B cell (primary cell): ENCODE results near the gene MBD3L5. TPM values are rescaled to one million over a fixed set of nuclear protein-coding genes. Genes with fewer than 3 reads are reported as not detected.
"Not testable (repeated sequence)": the region's sequence is repeated elsewhere in the genome, so short reads cannot be mapped to it uniquely, and the experiment has no call there.

Experiments
- ATAC-seq: fragments of 200-7000 bp; cut with Tn5 transposase; one replicate; pipeline ENCODE4 v1.10.0; 2021; ENCODE audit warnings: low read depth, mild to moderate bottlenecking, moderate number of reproducible peaks, moderate library complexity
- CTCF ChIA-PET: fragments of 350-600 bp; sonication (Branson Sonifier 250); formaldehyde crosslinking; loops from one replicate; lab custom pipeline; 2021; ENCODE audit warnings: antibody characterized with exemption, inconsistent platforms; lab: Charles Lee
- POLR2A ChIA-PET: fragments of 350-600 bp; sonication (Branson Sonifier 250); formaldehyde crosslinking; loops from one replicate; lab custom pipeline; 2021; ENCODE audit warnings: antibody characterized with exemption; lab: Charles Lee
- DNase-seq: peaks from one replicate; pipeline ENCODE4 v3.0.0; 2013
- H2AFZ ChIP-seq: 2 replicates; pipeline ENCODE4 v1.6.1; 2012; ENCODE audit warnings: mild to moderate bottlenecking, low read depth, low read length; ENCODE audit not compliant: insufficient read depth, poor library complexity, severe bottlenecking
- H3K27ac ChIP-seq, 2 donors: 1 replicate in 1 of 2; 2 replicates in 1 of 2; pipeline ENCODE4 v1.5.1; 2012 to 2013; ENCODE audit warnings: low read length in 2 of 2, mild to moderate bottlenecking in 2 of 2, moderate library complexity in 1 of 2
- H3K27me3 ChIP-seq, 4 experiments: fragments of 200-600 bp in 1 of 4; sonication (generic) in 1 of 4; replicated peaks in 1 of 4; 1 replicate in 2 of 4; 2 replicates in 2 of 4; pipeline versions ENCODE4 v1.6.1 to v1.7.0; 2013 to 2016; ENCODE audit warnings: low read length in 3 of 4, mild to moderate bottlenecking in 2 of 4, mixed read lengths in 1 of 4, moderate library complexity in 1 of 4; ENCODE audit not compliant: insufficient read depth in 4 of 4, control insufficient read depth in 3 of 4; ENCODE audit errors: control extremely low read depth in 1 of 4
- H3K36me3 ChIP-seq, 2 experiments: replicated peaks in 1 of 2; 1 replicate in 1 of 2; 2 replicates in 1 of 2; pipeline versions ENCODE4 v1.6.1 to v1.7.1; 2013; ENCODE audit warnings: low read length in 1 of 2; ENCODE audit not compliant: insufficient read depth in 2 of 2, control insufficient read depth in 1 of 2; ENCODE audit errors: control extremely low read depth in 1 of 2, extremely low read depth in 1 of 2
- H3K4me1 ChIP-seq, 2 donors: fragments of 200-600 bp in 1 of 2; sonication (generic) in 1 of 2; 1 replicate in 1 of 2; 2 replicates in 1 of 2; pipeline versions ENCODE4 v1.5.1 to v1.6.1; 2013 to 2017; ENCODE audit warnings: low read length in 2 of 2; ENCODE audit not compliant: control insufficient read depth in 2 of 2, insufficient read depth in 2 of 2
- H3K4me2 ChIP-seq: replicated peaks from 2 replicates; pipeline ENCODE3; 2012; ENCODE audit warnings: mild to moderate bottlenecking, low read depth, low read length; ENCODE audit not compliant: poor library complexity, severe bottlenecking
- H3K4me3 ChIP-seq, 5 experiments: fragments of 200-600 bp in 1 of 5; sonication (generic) in 1 of 5; 1 replicate in 3 of 5; 2 replicates in 2 of 5; pipeline versions ENCODE4 v1.5.1 to v1.7.0; 2011 to 2016; ENCODE audit warnings: low read length in 4 of 5, mild to moderate bottlenecking in 4 of 5, low read depth in 2 of 5, control low read depth in 1 of 5, moderate library complexity in 1 of 5; ENCODE audit not compliant: insufficient read depth in 1 of 5; ENCODE audit errors: control extremely low read depth in 1 of 5, extremely low read depth in 1 of 5
- H3K79me2 ChIP-seq: fragments of 200-600 bp; sonication (generic); one replicate; pipeline ENCODE4 v1.6.0; 2016; ENCODE audit warnings: low read length; ENCODE audit not compliant: control insufficient read depth, insufficient read depth
- H3K9ac ChIP-seq: fragments of 200-600 bp; sonication (generic); 2 replicates; pipeline ENCODE4 v1.6.1; 2017; ENCODE audit warnings: mild to moderate bottlenecking, low read length, moderate library complexity
- H3K9me3 ChIP-seq, 3 donors: one replicate each; pipeline versions ENCODE4 v1.6.1 to v1.7.1; 2013; ENCODE audit warnings: low read length in 2 of 3; ENCODE audit not compliant: control insufficient read depth in 2 of 3, insufficient read depth in 1 of 3; ENCODE audit errors: control extremely low read depth in 1 of 3
- H4K20me1 ChIP-seq: 2 replicates; pipeline ENCODE4 v1.6.0; 2012; ENCODE audit warnings: mild to moderate bottlenecking, low read length; ENCODE audit not compliant: insufficient read depth, control insufficient read depth, poor library complexity, severe bottlenecking
- H3K27ac Mint-ChIP-seq: one replicate; pipeline ENCODE4 v1.8.0; 2021; ENCODE audit warnings: mixed read lengths
- H3K27me3 Mint-ChIP-seq: one replicate; pipeline ENCODE4 v1.8.0; 2021; ENCODE audit warnings: mixed read lengths
- H3K4me1 Mint-ChIP-seq: one replicate; pipeline ENCODE4 v1.8.0; 2021; ENCODE audit warnings: mixed read lengths
- H3K4me3 Mint-ChIP-seq: one replicate; pipeline ENCODE4 v1.8.0; 2021; ENCODE audit warnings: mixed read lengths
- H3K9me3 Mint-ChIP-seq: one replicate; pipeline ENCODE4 v1.8.0; 2022; ENCODE audit warnings: mixed read lengths; ENCODE audit not compliant: insufficient read depth
- WGBS: methylation state at CpG from one replicate; pipeline ENCODE4 v1.1.5; 2013; ENCODE audit warnings: missing lambda C conversion rate; ENCODE audit not compliant: insufficient coverage; 5-methylcytosine and 5-hydroxymethylcytosine counted together
- intact Hi-C: fragments of 100-400 bp; cut with micrococcal nuclease; formaldehyde crosslinking; loops from one replicate; pipeline ENCODE4 v1.10.0; 2022
- polyA plus RNA-seq: library from polyadenylated mRNA; depleted of rRNA; stranded (reverse); fragments of >200 nt; gene quantifications from 2 replicates; pipeline ENCODE4 v1.2.3, GENCODE V29; 2012
- total RNA-seq, 2 donors: library from RNA; stranded (reverse); fragments of 120-200 nt in 1 of 2; gene quantifications; 1 replicate in 1 of 2; 2 replicates in 1 of 2; pipeline versions ENCODE4 v1.2.3 to v1.2.4, GENCODE V29; 2013 to 2022

The MBD3L5 gene
- total and polyA plus RNA-seq, 2 donors (not counting 1 experiment from before 2014, with no cell fraction given): not detected

DNA sequence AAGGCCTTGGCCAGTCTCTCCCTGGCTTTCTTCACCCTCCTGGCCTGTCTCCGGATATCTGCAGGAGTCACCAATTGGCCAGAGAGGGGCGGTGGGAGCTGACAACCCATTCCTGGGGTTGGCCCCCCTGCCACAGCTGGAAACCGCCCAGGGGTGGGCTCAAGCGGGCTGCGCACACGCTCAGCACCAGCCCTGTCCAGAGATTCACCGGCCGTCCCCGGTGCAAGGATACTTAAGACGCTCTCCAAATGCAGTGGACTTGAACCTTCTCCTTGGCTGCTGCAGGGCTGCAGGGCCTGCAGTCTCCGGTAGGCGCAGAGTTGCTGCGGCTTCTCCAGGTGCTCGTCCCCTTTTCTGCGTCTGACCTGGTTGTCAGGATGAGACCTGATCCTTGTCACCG lies 26.0 kb downstream of the MBD3L5 start:
- H3K27ac ChIP-seq, H3K79me2 ChIP-seq, H3K9me3 ChIP-seq, H3K4me1 ChIP-seq, H3K4me2 ChIP-seq, H3K4me1 Mint-ChIP-seq, intact Hi-C loops, H3K27me3 Mint-ChIP-seq, H3K27ac Mint-ChIP-seq, ATAC-seq, H4K20me1 ChIP-seq, H3K27me3 ChIP-seq, H3K4me3 ChIP-seq, H3K36me3 ChIP-seq, POLR2A ChIA-PET, CTCF ChIA-PET, H3K9me3 Mint-ChIP-seq, H3K4me3 Mint-ChIP-seq, DNase-seq, H2AFZ ChIP-seq, H3K9ac ChIP-seq: not testable (repeated sequence)
- 95% methylated on average over 4 of the region's 16 CpGs for WGBS

DNA sequence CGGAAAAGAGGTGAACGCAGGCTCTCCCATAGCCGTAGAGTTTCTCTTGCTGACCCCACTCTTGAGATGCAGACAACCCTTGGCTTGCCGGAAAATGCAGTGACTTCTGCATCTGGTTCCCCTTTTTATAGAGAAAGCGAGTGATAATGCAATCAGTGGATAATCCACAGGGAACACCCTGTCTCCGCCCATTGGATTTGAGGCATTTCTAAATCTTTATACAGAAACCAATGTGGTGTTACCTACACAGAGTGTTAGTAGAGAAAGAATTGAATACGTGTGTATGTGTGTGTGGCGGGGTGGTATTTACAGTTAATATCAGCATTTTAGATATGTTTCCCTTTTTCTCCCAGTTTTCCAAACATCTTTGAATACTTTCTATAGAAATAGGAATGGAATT lies 28.2 kb downstream of the MBD3L5 start, which contains the start of gene MBD3L3:
Gene MBD3L3 (minus strand): TSS at position 101 of the 400 bp plus-strand sequence. CDS start 71 bp downstream, at position 30.
- H3K4me1 Mint-ChIP-seq, H2AFZ ChIP-seq, CTCF ChIA-PET, H3K9me3 ChIP-seq, H3K27me3 ChIP-seq, H3K27ac Mint-ChIP-seq, DNase-seq, H3K9ac ChIP-seq, H3K4me3 ChIP-seq, H3K4me1 ChIP-seq, POLR2A ChIA-PET, H3K9me3 Mint-ChIP-seq, H3K4me2 ChIP-seq, H3K27me3 Mint-ChIP-seq, ATAC-seq, H3K27ac ChIP-seq, H3K4me3 Mint-ChIP-seq, H3K79me2 ChIP-seq, H4K20me1 ChIP-seq, intact Hi-C loops, H3K36me3 ChIP-seq: not testable (repeated sequence)
- no CpG with 5 or more reads among the region's 8 CpGs for WGBS

DNA sequence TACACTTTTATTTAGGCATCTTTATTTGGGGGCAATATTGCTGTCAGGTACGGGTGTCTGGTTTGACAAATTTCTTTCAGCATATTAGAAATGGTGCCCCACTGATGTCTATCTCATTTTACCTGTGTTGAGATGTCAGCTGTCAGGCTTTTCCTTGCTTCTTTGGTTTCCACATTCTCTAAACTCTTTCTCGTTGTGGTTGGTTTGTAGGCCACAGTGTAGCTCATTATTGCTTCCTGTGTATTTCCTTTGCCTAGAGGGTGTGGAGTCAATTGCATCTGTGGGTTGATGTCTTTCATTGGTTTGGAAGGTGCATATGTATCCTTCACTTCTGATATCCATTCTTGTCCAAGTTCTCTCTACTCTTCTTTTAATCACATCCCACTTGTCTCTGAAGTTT lies 29.6 kb downstream of the MBD3L5 start:
- intact Hi-C loops, H3K4me3 Mint-ChIP-seq, H3K4me1 ChIP-seq, DNase-seq, H4K20me1 ChIP-seq, POLR2A ChIA-PET, H3K4me2 ChIP-seq, H3K9me3 ChIP-seq, H3K79me2 ChIP-seq, ATAC-seq, H3K4me1 Mint-ChIP-seq, H3K27me3 Mint-ChIP-seq, H3K27ac Mint-ChIP-seq, H2AFZ ChIP-seq, H3K36me3 ChIP-seq, H3K9ac ChIP-seq, CTCF ChIA-PET, H3K9me3 Mint-ChIP-seq, H3K27ac ChIP-seq, H3K27me3 ChIP-seq, H3K4me3 ChIP-seq: not testable (repeated sequence)
- WGBS: no CpG with 5 or more reads among the region's 2 CpGs
